SU-DHL-6 (cell line): Measurements from ENCODE around the gene DNAJC8.

Experiments
- H2AFZ ChIP-seq: fragments of 200-600 bp; sonication (generic); 2 replicates; pipeline ENCODE4 v1.6.1; 2014; ENCODE audit warnings: low read depth, mild to moderate bottlenecking, moderate library complexity, mixed read lengths, antibody characterized with exemption, low read length; ENCODE audit not compliant: severe bottlenecking
- H3F3A ChIP-seq: fragments of 200-600 bp; shearing (Covaris generic); 2 replicates; pipeline ENCODE4 v1.6.0; 2016; ENCODE audit warnings: antibody characterized with exemption, mild to moderate bottlenecking; ENCODE audit not compliant: insufficient read depth
- H3K27ac ChIP-seq: fragments of 200-600 bp; sonication (generic); 2 replicates; pipeline ENCODE4 v1.5.1; 2016; ENCODE audit warnings: low read depth, mild to moderate bottlenecking, low read length, moderate library complexity, mixed read lengths
- H3K27me3 ChIP-seq: fragments of 200-600 bp; sonication (generic), shearing (Covaris generic); 2 replicates; pipeline ENCODE4 v1.6.0; 2014; ENCODE audit warnings: mild to moderate bottlenecking, low read length
- H3K36me3 ChIP-seq: fragments of 200-600 bp; sonication (generic); 2 replicates; pipeline ENCODE4 v1.6.1; 2014; ENCODE audit warnings: mild to moderate bottlenecking, low read length, mixed read lengths
- H3K4me2 ChIP-seq: fragments of 300-600, 200-600 bp; shearing (Covaris generic), sonication (generic); 2 replicates; pipeline ENCODE4 v1.6.0; 2014; ENCODE audit warnings: low read length, low read depth, mild to moderate bottlenecking; ENCODE audit not compliant: poor library complexity, severe bottlenecking
- H3K4me3 ChIP-seq: fragments of 200-600 bp; sonication (generic); 2 replicates; pipeline ENCODE4 v1.5.1; 2014; ENCODE audit warnings: antibody characterized with exemption, low read length, mild to moderate bottlenecking, mixed read lengths; ENCODE audit not compliant: insufficient read depth, poor library complexity, severe bottlenecking
- H3K79me2 ChIP-seq: fragments of 200-600 bp; sonication (generic); 2 replicates; pipeline ENCODE4 v1.6.1; 2014; ENCODE audit warnings: mild to moderate bottlenecking, low read length, moderate library complexity; ENCODE audit not compliant: insufficient read depth
- H3K9ac ChIP-seq: fragments of 200-600 bp; sonication (generic); 2 replicates; pipeline ENCODE4 v1.7.0; 2014; ENCODE audit warnings: mild to moderate bottlenecking, low read length
- H3K9me2 ChIP-seq: fragments of 200-600 bp; sonication (generic); replicated peaks from 2 replicates; pipeline ENCODE4 v1.6.1; 2014; ENCODE audit warnings: low read length; ENCODE audit not compliant: insufficient read depth
- H3K9me3 ChIP-seq: fragments of 200-600 bp; sonication (generic); 2 replicates; pipeline ENCODE4 v1.6.1; 2014; ENCODE audit warnings: low read length, mixed read lengths; ENCODE audit not compliant: insufficient read depth
- H4K20me1 ChIP-seq: fragments of 200-600 bp; sonication (generic); 2 replicates; pipeline ENCODE4 v1.6.1; 2014; ENCODE audit warnings: low read depth, mild to moderate bottlenecking, antibody characterized with exemption, low read length, moderate library complexity, mixed read lengths
- EZH2phosphoT487 ChIP-seq: fragments of 200-600 bp; sonication (generic), shearing (Covaris generic); conservative IDR thresholded peaks from 2 replicates; pipeline ENCODE4 v1.6.1; 2018; ENCODE audit warnings: mild to moderate bottlenecking, antibody characterized with exemption, low read length, moderate library complexity, mixed read lengths
- TF ChIP-seq, protein P1 (sequence below): fragments of 200-600 bp; sonication (generic); IDR thresholded peaks from one replicate; pipeline ENCODE4 v1.5.1; 2017; ENCODE audit warnings: antibody characterized with exemption, mild to moderate bottlenecking, low read length, moderate library complexity; ENCODE audit not compliant: insufficient read depth, poor library complexity, severe bottlenecking

The DNAJC8 gene, protein sequence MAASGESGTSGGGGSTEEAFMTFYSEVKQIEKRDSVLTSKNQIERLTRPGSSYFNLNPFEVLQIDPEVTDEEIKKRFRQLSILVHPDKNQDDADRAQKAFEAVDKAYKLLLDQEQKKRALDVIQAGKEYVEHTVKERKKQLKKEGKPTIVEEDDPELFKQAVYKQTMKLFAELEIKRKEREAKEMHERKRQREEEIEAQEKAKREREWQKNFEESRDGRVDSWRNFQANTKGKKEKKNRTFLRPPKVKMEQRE

DNA sequence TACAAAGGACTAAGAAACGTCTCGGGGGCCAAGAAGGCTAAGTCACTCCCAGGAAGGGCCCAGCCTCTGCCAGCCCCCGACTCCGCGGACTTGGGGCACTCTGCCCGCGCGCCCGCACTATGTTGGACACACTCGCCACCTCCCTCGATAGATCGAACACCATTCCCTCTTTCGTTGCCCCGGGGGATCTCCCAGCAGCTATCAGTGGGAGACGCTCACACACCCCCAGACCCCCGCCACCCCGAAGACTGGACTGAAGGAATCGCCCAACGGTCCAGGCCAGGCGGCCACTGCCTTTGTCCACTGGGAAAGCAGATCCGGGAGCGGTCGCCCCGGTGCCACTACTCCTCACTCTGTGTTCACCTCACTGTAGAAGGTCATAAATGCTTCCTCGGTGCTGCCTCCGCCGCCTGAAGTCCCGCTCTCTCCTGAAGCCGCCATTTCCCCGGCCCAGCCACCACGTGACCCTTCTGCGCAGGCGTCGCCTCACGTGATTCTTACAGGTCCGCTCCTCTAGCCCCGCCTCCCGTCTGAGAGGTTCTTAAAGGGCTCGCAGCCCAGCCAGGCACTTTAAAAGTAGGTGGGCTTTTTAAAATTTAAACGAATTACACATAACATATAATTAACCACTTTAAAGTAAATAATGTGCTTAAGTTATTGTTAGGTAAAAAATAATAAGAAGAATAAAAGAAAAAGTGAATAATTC lies at the start of gene DNAJC8:
DNAJC8 (minus strand) TSS at position 472 of the 706 bp plus-strand sequence; CDS start at position 441, 31 bp downstream.
- peak within 1 kb of the TSS; percentile 99 for H3K4me3 ChIP-seq
- H3K9me2 ChIP-seq = no peaks in the 10 kb centered on the region
- H3K9ac ChIP-seq = peak within 1 kb of the TSS; percentile 100
- peaks cover 26% of the 10 kb centered on the region for H3K36me3 ChIP-seq
- H3K27ac ChIP-seq = peak within 1 kb of the TSS; percentile 89
- H4K20me1 ChIP-seq = no peaks in the 10 kb centered on the region
- H3K9me3 ChIP-seq = no peaks in the 10 kb centered on the region
- peak within 1 kb of the TSS; percentile 95 for H3K4me2 ChIP-seq
- H3K79me2 ChIP-seq = peaks cover 64% of the 10 kb centered on the region
- H3K27me3 ChIP-seq = no peaks in the 10 kb centered on the region
- H3F3A ChIP-seq = peaks cover 15% of the 10 kb centered on the region
- peak within 1 kb of the TSS; percentile 82 for H2AFZ ChIP-seq
- TF ChIP-seq, protein P1, sequence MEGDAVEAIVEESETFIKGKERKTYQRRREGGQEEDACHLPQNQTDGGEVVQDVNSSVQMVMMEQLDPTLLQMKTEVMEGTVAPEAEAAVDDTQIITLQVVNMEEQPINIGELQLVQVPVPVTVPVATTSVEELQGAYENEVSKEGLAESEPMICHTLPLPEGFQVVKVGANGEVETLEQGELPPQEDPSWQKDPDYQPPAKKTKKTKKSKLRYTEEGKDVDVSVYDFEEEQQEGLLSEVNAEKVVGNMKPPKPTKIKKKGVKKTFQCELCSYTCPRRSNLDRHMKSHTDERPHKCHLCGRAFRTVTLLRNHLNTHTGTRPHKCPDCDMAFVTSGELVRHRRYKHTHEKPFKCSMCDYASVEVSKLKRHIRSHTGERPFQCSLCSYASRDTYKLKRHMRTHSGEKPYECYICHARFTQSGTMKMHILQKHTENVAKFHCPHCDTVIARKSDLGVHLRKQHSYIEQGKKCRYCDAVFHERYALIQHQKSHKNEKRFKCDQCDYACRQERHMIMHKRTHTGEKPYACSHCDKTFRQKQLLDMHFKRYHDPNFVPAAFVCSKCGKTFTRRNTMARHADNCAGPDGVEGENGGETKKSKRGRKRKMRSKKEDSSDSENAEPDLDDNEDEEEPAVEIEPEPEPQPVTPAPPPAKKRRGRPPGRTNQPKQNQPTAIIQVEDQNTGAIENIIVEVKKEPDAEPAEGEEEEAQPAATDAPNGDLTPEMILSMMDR = no peak
- no peak for TF ChIP-seq EZH2phosphoT487

DNA sequence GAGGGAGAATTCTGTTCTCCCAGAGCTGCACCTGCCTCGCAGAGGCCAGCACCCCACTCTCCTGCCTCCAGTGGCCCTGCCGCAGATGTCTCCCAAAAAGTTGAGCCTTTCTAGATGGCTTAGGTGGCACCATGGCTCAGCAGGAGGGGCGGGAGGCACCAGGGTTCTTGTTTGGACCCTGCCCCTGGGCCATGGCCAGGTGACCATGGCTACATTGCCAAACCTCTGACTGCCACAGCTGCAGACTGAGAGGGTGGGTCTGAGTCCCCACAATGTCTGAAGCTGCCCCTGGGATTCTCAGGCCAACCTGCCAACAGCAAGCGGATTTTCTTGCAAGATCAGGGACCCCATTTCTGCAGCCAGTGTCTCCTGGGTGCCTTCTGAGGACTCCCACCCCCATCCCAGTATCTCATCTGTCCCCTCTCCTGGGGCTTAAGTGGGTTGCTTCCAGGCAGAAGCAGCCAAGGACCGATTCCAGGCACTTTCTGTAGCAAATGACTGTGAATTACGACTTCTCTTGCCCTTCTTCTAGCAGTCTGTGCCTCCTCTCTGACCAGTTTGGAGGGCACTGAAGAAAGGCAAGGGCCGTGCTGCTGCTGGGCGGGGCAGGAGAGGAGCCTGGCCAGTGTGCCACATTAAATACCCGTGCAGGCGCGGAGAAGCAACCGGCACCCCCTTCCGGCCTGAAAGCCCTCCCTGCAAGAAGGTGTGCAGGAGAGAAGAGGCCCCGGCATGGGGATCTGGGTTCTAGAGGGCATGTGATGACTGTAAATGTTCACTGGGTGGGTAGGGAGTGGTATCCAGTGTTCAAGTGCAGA lies 49.0 kb upstream of the DNAJC8 start:
- H3K27me3 ChIP-seq = no peaks in the 10 kb centered on the region
- no peak overlapping the region for H2AFZ ChIP-seq
- no peaks in the 10 kb centered on the region for H3K79me2 ChIP-seq
- no peaks in the 10 kb centered on the region for H3F3A ChIP-seq
- TF ChIP-seq, protein P1 = no peak
- no peak for TF ChIP-seq EZH2phosphoT487
- H3K36me3 ChIP-seq = no peaks in the 10 kb centered on the region
- H3K4me2 ChIP-seq = no peak overlapping the region
- H3K9me3 ChIP-seq = no peaks in the 10 kb centered on the region
- H3K9ac ChIP-seq = no peak overlapping the region
- no peaks in the 10 kb centered on the region for H3K9me2 ChIP-seq
- H4K20me1 ChIP-seq = no peaks in the 10 kb centered on the region
- H3K27ac ChIP-seq = no peak overlapping the region
- H3K4me3 ChIP-seq = no peak overlapping the region

DNA sequence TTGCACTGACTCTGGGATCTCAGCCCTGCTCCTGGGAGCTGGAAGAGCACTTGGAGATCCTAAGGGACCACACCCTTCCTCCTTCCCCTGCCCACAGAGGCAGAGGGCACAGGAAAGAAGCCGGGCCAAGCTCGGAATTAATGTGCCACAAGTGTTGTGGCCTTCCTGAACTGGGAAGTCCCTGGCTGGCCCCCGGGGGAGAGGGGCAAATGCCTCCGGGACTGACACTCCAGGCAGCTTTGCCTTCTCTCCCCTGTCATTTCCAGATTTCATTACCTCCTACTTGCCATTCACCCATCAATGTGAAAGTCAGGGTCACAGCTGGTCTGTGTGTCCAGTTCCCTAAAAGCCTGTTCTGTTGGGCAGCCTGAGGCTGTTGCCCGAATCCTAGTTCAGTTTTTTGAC lies 48.1 kb upstream of the DNAJC8 start:
- no peaks in the 10 kb centered on the region for H3K79me2 ChIP-seq
- H3K27me3 ChIP-seq = no peaks in the 10 kb centered on the region
- H3K9me2 ChIP-seq = no peaks in the 10 kb centered on the region
- H4K20me1 ChIP-seq = no peaks in the 10 kb centered on the region
- H3F3A ChIP-seq = no peaks in the 10 kb centered on the region
- no peak overlapping the region for H3K9ac ChIP-seq
- H3K4me2 ChIP-seq = no peak overlapping the region
- H2AFZ ChIP-seq = no peak overlapping the region
- H3K36me3 ChIP-seq = no peaks in the 10 kb centered on the region
- no peaks in the 10 kb centered on the region for H3K9me3 ChIP-seq
- no peak overlapping the region for H3K4me3 ChIP-seq
- no peak overlapping the region for H3K27ac ChIP-seq
- TF ChIP-seq EZH2phosphoT487 = no peak
- TF ChIP-seq, protein P1 = no peak
